ENCODE data around the gene NRXN2.

GRCh38 chr11:64633555-64634159 lies 89.3 kb downstream of the NRXN2 start:
- no peak for TF ChIP-seq YY1 (IDR thresholded peaks at IDR 0.05; ENCODE audit: low read depth)
- no peak for TF ChIP-seq CTCF (IDR thresholded peaks at IDR 0.05)
- TF ChIP-seq FOSL2 (IDR thresholded peaks at IDR 0.05; ENCODE audit: borderline replicate concordance, low read depth): no peak
- no peak for TF ChIP-seq JUND (IDR thresholded peaks at IDR 0.05)
- TF ChIP-seq RCOR1 (IDR thresholded peaks at IDR 0.05; ENCODE audit: low read length): no peak
- TF ChIP-seq RAD21 (IDR thresholded peaks at IDR 0.05; ENCODE audit: low read length): no peak
- no peak for TF ChIP-seq ELF1 (IDR thresholded peaks at IDR 0.05)
- TF ChIP-seq SIN3A (IDR thresholded peaks at IDR 0.05; ENCODE audit: borderline replicate concordance, low read depth, low read length): no peak
- TF ChIP-seq REST (IDR thresholded peaks at IDR 0.05; ENCODE audit: low read depth, low read length): no peak
- TF ChIP-seq MAX (IDR thresholded peaks at IDR 0.05; ENCODE audit: low read depth): no peak
- TF ChIP-seq IRF3 (IDR thresholded peaks at IDR 0.05; ENCODE audit: low read depth, low read length): no peak
- no peak for TF ChIP-seq EZH2phosphoT487 (IDR thresholded peaks at IDR 0.05; ENCODE audit: borderline replicate concordance, low read depth)
